Stimulated activated CD8-positive, alpha-beta memory T cell treated with anti-CD3 and anti-CD28 coated beads, Interleukin-15, amount 100 ng/mL, for 48 hours (primary cell): Measurements from ENCODE around the gene SLC12A6.
"Not testable (repeated sequence)": the region's sequence is repeated elsewhere in the genome, so short reads cannot be mapped to it uniquely, and the experiment has no call there.

Experiments
- DNase-seq, 2 donors: peaks; one replicate each; pipeline ENCODE4 v3.0.0-alpha.2; 2020; ENCODE audit warnings: low read depth in 2 of 2

SLC12A6 gene

DNA sequence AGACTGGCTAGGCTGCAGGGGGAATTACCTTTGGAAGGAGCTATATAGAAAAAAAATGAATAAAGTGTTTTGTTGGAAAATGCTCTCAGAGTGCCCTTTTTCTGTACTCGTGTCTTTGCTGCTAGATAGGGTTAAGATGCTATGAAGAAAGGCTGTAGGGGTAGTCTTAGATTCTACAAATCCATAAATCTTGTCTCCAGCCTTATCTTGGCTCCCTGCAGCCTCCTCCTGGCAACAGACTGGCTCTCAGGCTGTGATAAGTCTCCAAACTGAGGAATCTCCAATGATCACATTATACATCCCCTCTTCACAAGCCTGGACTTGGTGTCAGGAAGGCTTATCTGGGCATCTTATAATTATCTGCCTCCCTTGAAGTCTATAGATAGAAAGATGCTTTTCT lies 20.1 kb upstream of the SLC12A6 start:
- no peak for DNase-seq

DNA sequence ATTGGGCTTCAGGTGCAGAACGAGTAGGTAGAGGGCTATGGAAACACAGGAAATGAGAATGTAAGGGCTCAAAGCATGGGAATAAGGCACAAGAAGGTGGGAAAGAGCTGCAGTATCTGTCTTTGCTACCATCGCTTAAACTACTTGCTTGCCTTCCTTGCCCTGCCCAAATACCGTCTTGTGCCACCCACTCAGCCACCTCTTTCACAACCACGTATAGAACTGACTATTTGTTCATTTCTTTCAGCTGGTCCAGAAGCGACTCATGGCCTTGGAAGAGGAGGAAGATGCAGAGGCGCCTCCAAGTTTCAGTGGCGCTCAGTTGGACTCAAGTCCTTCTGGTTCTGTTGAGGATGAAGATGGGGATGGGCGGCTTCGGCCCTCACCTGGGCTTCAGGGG lies 17.7 kb upstream of the SLC12A6 start:
- no peak for DNase-seq

DNA sequence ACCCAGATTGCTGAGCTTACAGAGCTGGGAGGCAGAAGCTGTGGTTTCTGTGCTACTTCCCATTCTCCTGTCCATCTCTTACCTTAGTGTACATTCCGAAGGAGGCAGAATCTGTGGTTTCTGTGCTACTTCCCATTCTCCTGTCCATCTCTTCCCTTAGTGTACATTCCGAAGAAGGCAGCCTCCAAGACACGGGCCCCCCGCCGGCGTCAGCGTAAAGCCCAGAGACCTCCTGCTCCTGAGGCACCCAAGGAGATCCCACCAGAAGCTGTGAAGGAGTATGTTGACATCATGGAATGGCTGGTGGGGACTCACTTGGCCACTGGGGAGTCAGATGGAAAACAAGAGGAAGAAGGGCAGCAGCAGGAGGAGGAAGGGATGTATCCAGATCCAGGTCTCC lies 16.7 kb upstream of the SLC12A6 start:
- DNase-seq: no peak

DNA sequence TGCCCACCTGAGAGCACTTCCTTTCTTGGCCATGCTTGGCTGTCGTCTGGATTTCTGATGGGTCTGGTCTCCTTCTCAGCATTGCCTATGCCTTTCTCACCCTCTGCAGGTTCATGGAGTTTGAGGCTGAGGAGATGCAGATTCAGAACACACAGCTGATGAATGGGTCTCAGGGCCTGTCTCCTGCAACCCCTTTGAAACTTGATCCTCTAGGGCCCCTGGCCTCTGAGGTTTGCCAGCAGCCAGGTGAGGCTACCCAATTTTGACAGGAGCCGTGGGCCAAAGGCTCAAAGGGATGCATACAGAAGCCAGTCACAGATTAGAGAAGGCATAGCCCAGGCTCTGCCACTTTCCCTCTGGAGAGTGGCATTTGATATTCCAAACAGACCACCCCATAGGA lies 16.0 kb upstream of the SLC12A6 start:
- DNase-seq: no peak

DNA sequence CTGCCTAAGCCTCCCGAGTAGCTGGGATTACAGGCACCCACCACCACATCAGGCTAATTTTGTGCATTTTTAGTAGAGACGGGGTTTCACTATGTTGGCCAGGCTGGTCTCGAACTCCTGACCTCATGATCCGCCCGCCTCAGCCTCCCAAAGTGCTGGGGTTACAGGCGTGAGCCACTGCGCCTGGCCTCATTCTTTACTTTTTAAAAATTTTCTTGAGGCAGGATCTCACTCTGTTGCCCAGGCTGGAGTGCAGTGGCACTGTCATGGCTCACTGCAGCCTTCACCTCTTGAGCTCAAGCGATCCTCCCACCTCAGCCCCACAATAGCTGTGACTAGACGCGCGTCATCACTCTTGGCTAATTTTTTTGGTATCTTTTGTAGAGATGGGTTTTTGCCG lies 15.4 kb upstream of the SLC12A6 start:
- DNase-seq: not testable (repeated sequence)

DNA sequence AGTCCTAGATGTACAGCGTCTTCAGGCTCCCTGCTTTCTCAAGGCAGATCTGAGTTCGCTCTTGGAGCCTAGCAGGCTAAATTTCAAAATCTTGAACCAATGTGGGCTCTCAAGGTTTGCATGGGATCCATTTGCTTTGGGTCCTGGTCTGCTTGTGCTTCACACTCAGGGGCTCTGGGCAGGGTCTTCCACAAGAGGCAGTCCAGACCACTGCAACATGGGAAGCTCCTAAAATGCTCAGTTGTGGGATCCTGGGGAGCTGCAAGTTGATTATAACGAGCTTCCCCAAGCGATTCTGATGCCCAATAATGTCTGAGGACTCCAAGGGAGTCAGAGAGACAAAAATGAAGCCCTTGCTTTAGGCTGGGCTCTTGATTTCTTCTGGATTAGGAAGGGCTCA lies 12.2 kb upstream of the SLC12A6 start:
- DNase-seq: no peak

DNA sequence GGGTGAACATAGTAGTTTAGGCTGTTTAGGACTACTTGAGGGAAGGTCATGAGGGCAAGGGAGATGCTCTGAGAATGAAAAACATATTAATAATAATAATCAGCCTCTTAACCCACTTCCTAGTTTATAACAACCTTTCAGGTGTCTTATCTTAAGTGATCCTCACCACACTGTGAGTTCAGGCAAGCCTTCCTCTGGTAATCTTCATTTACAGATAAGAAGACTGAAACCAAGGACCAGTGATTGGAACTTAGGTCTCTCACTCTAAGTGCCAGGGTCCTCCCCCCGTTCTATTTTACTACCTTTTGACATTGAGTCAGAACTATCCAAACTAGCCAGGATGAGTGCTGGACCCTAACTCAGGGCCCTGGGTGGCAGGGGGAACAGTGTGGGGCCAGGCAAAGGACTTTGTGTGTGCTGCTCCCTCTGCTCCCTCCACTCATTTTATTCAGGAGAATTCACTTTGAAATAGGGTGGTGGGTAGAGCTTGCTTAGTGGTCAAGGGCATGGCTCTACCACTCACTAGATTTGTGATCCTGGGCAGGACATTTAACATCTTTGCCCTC lies 11.2 kb upstream of the SLC12A6 start:
- no peak for DNase-seq

DNA sequence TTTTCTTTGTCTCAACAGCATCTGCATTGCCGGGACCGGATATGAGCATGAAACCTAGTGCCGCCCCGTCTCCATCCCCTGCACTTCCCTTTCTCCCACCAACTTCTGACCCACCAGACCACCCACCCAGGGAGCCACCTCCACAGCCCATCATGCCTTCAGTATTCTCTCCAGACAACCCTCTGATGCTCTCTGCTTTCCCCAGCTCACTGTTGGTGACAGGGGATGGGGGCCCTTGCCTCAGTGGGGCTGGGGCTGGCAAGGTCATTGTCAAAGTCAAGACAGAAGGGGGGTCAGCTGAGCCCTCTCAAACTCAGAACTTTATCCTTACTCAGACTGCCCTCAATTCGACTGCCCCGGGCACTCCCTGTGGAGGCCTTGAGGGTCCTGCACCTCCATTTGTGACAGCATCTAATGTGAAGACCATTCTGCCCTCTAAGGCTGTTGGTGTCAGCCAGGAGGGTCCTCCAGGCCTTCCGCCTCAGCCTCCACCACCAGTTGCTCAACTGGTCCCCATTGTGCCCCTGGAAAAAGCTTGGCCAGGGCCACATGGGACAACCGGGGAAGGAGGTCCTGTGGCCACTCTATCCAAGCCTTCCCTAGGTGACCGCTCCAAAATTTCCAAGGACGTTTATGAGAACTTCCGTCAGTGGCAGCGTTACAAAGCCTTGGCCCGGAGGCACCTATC lies 10.5 kb upstream of the SLC12A6 start:
- no peak for DNase-seq

DNA sequence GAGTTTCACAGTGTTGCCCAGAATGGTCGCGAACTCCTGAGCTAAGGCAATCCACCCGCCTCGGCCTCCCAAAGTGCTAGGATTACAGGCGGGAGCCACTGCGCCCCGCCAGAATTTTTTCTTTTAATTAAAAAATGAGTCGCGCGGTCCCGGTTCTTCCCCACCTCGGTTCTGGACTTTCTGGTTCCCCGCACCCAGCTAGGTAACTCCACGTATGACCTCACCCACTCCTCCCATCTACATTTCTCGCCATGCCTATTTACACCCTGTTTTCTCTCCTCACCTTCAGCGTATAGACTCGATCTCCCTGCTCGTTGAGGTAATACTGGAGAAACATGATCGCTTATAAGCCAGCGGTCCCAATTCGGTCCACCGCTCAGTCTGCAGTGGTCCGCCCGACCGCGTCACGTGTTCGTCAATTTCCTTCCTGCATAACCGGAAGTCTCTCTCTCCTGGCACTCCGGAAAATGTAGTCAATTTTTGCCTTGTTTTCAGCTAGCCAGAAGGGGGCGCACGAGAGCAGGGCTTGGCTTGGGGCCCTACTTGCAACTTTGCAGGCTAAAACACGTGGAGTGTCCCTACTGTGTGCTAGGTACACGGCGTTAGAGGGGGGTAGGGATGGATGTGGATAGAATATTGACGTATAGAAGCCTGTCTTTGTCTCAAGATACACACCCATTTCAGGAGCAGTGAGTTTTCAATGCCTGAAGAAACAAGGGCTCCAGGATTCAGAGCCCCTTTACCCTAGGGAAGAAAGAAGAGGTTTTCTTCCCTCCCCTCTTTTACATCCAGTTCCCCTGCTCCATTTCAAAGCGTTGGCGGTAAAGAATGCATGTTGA lies 5.4 kb upstream of the SLC12A6 start, which contains the start of the genes NOP10 and NUTM1:
TSS of gene NOP10 (minus strand) at position 400 of the 839 bp plus-strand sequence. CDS start at position 337, 63 bp downstream.
TSS of gene NUTM1 (plus strand) at position 579 of the 839 bp plus-strand sequence. CDS start 382 bp downstream, outside the sequence.
- peak; percentile 85 to 88 for DNase-seq

DNA sequence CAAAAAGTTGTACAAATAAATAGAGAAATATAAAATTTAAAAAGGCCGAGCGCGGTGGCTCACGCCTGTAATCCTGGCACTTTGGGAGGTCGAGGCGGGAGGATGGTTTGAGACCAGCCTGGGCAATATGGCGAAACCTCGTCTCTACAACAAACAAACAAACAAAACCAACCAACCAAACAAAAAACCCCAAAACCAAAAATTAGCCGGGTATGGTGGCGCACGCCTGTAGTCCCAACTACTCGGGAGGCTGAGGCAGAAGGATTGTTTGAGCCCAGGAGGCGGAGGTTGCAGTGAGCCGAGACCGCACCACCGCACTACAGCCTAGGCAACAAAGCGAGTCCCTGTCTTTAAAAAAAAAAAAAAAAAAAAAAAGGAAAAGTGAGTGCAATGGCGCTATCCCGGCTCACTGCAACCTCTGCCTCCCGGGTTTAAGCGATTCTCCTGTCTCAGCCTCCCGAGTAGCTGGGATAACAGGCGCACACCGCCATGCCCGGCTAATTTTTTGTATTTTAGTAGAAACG lies 4.7 kb upstream of the SLC12A6 start:
- not testable (repeated sequence) for DNase-seq

DNA sequence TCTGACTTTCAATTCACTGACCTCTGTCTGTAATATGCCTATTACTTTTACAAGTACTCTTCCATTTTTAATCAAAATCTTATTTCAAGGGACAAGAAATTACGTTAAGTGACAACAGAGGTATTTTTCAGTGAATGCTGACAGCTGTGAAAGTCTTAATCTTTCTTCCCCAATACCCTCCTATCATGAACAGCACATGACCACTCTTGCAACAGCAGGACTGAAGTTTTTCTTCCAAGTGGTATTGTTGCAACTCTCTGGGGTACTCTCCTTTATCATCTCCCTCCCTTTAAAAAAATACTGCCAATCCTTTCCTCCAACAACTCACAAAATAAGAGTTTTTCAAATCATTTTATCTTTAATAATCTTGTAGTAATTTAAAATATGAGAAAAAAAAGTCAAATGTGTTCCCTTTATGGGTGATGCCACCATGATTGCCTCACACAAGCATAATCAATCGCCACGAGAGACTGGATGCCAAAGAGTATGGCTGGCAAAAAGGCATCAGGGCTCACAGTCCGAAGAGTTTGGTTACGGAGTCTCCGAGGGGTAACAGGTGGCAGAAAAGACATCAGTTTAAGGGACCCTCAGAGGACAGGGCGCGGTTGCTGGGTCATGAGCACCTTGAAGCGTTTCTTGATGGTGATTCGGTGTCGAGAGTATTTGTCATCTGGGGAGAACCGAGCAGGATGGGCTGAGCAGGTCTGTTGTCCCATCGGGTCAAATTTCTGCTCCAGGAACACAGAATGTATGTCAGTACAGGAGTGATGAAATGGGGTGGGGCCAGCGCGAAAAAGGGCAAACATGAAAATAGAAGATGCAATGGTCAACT lies 4.0 kb upstream of the SLC12A6 start:
- DNase-seq: no peak

DNA sequence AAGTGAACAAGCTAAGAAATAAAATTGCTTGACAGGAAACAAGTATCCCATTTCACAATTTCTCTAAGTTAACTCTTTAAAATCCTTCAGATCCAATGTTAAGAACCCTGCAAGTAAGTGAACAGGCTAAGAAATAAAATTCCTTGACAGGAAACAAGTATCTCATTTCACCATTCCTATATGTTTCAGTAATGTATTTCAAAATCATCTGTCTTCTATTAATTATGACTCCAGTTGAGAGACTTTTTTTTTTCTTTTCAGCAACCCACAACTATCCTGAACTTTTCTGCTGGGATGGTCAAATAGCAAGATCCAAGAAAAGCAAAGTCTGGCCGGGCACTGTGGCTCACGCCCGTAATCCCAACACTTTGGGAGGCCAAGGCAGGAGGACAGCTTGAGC lies 2.4 kb upstream of the SLC12A6 start:
- no peak for DNase-seq

DNA sequence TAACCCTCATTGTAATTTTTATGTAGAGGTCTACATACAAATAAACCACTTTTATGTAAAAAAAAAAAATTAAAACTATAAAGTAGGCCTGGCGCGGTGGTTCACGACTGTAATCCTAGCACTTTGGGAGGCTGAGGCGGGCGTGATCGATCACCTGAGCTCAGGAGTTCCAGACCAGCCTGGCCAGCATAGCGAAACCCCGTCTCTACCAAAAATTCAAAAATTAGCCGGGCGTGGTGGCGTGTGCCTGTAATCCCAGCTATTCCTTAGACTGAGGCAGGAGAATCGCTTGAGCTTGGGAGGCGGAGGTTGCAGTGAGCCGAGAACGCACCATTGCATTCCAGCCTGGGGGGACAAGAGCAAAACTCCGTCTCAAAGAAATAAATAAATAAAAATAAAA lies 766 bp upstream of the SLC12A6 start:
- no peak for DNase-seq

DNA sequence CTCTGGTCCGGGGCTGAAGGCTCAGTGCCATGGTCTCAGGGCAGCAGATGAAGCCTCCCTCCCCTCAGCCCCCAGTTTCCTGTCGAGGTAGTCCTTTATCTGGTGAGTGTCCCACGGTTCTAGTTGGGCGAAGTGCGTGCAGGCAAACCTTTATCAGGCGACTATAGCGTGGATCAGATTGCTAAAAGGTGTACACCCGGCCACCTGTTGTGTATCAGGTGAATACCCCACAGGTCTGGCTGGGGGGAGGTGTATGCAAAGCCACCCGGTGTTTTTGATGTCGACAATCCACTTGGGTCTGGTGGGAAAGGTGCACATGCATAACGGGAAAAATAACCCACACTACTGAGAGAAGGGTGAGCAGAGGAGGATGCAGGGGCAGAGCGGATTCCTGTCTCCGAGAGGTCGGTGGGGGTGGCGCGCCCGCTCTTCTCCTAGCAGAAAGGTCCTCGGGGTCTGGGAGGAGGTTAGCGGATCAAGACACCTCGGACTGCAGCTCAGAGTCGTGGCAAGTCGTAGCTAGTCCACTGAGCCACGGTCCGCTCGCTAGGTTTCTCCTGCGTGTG lies 507 bp downstream of the SLC12A6 start:
- no peak for DNase-seq

DNA sequence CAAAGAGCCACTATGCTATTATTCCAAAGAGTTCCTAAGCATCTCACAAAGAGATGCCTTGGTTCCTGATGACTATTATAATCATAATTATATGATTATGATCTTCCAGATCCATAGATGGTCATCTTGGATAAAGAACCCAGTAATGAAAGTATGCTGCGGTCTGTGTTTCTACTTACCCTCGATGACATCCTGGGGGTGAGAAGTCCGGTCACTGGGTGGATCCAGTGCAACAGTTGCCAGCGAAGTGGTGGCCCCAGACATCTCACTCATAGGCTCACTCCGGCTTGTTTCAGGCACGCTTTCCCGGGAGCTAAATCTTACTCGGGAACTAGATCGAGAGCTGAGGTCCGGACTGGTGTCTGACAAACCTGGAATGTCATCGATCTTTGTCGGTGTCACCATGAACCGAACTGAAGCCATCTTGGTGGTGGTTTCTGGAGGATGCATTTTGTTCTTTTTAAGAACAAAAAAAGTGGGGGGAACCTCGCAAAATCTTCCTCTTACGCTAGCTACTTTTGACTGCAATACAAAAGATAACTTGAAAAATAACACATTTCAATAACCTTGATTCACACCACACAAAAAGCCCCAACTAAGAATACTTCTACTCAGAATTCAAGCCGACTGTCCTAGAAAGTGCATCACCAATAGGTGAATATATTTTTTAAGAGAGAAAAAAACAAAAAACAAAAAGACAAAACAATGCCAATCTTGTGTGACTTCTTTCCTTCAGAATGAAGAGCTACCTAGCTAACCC lies 1.2 kb downstream of the SLC12A6 start:
- no peak for DNase-seq

DNA sequence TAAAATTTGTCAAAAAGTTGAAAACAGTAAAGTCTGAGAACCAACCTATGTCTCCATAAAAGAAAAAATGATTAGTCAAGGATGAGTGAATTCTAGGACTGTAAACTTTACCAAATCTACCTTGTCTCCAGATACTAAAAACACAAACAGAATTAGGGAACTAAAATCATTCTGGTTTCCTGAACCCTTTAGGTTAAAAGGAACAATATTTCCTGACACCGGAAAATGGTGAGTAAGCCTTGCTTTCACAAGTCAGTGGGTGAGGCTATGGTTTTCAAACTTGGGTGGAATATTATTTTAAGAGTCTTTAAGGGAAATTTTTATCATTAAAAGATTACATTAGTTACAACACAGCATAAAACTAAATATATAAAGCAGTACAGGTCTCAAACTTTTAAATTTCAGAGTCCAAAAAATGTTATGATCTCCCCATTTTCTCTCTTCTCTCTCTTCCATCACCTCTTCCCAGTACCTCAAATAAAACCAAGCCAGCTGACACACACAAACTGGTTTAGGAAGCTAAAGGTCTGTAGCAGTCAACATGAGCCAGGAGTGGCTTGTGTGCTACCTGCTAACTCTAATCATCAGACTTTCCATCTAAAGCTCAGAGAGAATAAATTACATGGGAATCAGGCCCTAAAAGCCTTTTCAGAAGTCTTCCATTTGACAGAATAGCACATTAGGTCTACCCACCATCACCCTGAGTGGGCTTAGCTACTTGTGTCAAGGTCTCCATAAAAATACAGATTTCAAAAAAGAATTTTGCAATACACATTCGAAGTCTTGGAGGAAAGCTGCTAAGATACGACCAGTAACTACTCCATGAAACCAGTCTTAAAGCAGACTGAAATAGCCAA lies 2.2 kb downstream of the SLC12A6 start:
- DNase-seq: no peak

DNA sequence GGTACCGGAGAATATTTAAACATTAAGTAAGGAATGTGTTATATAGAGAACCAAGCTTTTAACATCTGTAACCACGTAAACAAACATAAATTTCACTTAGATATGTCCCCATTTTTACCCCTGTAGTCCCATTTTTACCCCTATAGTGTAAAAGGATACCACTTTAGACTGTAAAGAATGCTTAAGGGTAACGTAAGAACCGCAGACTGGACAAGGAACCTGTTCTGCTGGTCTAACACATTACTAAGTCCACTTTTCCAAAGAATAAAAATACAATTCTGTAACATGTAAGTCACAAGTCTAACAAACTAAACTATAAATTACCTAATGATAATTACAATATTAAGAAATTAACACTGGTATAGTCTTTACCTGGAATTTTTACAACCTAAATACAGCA lies 2.9 kb downstream of the SLC12A6 start:
- DNase-seq: no peak

DNA sequence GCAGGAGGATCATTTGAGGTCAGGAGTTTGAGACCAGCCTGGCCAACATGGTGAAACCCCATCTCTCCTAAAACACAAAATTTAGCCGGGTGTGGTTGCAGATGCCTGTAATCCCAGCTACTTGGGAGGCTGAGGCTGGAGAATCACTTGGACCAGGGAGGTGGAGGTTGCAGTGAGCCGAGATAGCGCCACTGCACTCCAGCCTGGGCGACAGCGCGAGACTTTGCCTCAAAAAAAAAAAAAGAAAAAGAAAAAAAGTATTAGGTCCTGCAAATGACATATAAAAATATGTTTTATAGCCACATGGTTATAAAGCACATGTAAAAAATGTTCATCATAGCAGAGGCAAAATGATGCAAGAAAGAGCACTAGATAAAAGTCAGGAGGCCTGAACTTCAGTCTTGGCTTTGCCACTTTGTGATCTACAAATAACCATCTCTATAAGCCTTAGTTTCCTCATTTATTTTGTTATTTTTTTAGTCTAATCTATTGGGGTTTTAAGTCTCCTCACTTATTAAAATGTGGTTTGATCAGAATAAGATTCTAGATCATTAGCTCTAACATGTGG lies 4.9 kb downstream of the SLC12A6 start:
- no peak for DNase-seq

DNA sequence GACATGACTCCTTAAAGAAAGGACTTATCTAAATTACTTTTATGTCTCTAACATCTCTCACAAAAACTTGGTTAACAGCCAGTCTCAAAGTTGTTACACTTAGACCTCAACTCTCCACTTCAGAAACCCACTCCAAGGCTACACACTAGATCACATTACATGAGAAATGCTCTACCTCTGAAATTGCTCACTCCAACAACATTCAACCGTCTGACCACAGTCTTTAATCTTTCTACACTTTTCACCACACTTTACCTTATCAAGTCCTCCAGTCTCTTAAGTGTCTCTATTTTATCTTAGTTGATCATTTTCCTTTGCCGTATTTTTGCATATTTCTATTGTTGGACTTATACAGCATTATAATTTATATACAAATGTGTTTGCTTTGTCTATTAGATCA lies 5.8 kb downstream of the SLC12A6 start:
- no peak for DNase-seq
